ENCODE measurements around the gene TNIP2.
"Not testable (repeated sequence)": the region's sequence is repeated elsewhere in the genome, so short reads cannot be mapped to it uniquely, and the experiment has no call there.

The TNIP2 gene

GRCh38 chr4:2793586-2794485, 37.7 kb upstream of the TNIP2 start:
- no peak for DNase-seq

DNA sequence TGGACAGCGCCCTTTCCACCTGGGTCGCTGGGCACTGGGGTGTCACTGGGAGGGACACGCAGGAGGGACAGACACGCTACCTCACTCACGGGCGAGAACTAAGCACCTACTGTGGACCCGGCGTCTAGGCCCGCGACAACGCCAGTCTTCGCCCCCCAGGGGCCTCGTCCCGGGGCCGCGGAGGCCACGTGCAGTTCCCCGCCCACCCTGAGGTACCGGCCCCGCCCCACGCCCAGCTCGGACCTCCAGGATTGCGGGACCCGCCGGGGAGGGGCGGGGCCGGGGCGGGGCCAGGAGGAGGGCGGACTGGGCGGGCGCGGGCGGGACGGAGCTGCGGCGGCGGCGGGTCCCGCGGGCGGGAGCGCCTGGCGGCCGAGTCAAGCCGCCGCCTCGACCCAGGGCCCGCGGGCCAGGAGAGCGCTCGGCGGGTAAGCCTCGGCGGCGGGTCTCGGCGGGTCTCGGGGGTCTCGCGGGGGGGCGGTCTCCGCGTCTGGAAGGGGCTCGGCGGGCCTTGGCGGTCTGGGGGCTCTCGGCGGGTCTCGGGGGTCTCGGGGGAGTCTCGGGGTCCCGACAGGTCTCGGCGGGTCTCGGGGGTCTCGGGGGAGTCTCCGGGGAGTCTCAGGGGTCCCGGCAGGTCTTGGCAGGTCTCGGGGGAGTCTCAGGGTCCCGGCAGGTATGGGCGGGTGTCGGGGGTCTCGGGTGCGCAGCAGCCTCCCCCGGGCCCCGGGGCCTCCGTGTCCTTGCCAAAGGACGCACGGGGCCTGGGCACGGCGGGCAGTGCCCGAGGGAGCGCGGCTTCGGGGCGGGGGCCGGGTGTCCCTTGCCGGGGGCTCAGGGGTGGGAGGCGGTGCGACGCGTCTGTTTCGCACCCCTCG, 36.8 kb upstream of the TNIP2 start, which contains the start of gene SH3BP2:
SH3BP2 (plus strand) TSS at position 375 of the 875 bp plus-strand sequence. CDS start 27,533 bp downstream, outside the sequence.
- DNase-seq: peak; percentile 73 to 79

DNA sequence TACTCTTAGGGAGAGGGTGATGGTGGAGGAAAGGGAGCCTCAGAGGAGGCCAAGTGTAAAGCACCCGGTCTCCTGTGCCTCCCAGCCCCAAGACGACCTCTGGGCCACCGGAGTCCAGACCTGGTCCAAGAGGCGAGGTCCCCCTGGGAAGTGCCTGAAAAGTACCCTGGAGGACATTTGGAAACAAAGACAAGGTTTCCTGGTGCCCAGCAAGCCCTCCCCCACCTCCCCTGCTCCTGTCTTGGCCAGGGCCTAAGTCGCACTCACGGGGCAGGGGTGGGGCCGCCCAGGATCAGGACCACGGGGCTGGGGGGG, 36.2 kb upstream of the TNIP2 start:
- no peak for DNase-seq

DNA sequence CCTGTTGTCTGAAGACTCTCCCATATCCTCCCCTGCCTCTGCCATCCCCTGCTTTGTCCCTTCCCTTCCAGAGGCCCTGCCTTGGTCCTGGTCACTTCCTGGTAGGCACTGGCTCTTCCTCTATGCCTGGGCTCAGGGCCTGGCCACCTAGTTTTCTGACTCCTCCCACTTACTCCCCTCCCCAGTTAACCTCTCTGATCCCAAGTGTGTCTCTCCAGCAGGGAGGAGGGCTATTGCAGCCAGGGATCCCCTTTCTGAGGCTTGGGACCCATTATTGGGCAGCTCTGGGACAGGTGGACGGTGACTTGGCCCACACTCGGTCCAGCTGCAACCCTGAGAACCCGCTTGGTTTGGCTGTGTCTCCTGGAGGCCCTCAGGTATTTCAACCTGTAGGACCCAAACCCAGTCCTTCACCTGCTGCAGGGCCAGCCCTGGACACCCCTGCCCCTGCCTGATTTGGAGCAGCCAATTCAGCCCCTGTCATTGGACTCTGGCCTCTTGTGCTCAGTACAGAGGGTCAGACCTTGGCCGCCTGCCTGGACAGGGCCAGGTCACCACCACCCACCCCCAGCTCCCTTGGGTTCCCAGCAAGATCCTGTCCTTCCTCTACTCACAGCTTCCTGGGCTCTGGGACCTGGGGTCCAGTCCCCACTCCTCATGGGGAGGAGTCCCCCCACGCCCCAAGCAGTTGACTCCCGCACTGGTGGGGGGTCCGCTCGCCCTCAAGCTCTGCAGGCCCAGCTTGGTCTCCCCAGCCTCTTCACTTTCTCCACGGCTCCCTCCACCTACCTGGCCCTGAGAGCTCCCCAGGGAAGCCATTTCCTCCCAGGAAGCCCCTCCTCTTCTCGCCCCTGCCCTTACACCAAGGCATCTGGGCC, 35.6 kb upstream of the TNIP2 start:
- peak in 1 of 2 donors; percentile 13 for DNase-seq

- DNase-seq: peak in 1 of 2 donors; percentile 39
Measured at GRCh38 chr4:2790583-2791517, 34.7 kb upstream of the TNIP2 start.

DNA sequence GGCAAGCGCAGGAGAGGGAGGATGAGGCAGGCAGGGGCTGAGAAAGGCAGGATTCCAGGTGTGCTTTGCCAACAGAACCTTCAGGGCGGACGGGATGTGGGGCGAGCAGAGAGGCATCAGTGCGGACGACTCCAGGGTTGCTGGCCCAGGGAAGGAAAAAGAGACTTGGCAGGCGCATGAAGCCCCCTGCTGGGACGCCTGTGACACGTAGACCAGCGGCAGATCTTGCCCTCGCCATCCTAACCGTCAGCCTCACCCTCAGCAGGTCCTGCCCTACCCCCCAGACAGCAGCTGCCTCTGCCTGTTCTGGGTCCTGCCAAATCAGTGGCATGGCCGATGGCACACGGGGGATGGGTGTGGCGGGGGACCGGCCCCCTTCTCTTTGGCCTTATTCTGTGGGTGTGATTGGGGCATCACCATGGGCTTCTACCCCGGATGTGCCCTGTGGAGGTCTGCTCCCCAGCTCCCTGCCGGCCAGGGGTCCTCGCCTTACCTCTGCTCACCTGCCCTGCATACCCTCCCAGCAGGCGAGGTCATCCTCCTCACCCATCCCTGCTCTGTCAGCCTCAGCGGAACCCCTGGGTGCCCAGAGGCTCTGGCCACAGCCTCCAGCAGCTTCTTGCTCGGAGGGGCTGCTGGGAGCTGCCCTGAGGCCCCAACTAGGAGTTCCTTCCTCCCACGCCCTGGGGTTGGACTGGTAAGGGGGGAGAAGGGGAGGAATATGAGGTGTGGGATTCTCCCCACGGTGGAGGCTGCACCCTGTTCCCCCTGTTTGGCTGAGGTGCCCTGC, 33.9 kb upstream of the TNIP2 start:
- peak in 1 of 2 donors; percentile 10 for DNase-seq

- no peak for DNase-seq
Measured at GRCh38 chr4:2789351-2789750, 33.2 kb upstream of the TNIP2 start.

DNA sequence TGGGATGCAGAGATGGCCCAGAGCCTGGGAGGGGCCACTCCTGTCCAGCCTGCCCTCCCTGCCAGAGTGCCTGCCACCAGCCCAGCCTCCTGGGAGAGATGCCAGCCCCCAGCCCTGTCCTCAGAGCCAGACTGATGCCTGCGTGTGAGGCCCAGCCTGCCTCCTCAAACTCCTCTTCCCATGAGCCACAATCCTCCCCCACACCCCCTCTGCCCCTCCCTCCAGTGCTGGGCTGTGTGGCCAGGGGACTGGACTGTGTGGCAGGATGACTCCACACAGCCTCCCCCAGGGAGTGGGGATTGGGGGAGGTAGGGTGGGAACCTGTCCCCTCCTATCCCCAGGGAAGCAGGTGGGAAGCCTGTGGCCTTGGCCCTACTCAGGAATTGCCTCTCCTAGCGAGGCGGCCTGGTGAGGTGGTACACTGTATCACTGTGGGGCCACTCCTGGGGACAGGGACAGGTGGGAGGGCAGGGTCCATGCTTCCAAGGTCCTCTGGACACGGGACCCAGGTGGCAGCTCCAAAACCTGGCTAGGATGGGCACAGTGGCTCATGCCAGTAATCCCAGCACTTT, 32.5 kb upstream of the TNIP2 start:
- DNase-seq: peak in 1 of 2 donors; percentile 11

DNA sequence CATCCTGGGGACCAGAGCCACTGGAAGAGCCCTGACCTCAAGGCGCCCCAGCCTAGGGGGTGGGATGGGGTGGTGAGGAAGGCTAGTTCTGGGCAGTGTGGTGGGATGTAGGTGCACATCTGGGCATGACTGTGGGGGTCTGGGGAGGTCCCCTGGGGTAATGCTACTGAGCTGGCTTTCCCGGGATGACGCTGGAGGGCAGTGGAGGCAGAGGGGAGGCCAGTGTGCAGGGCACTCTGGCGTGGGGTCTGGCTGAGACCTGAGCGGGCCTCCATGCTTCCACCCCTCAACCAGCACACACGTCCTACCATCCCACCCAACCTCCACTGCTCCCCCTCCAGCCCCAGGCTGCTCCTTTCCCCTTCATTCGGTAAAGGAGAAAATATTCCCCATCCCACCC, 32.0 kb upstream of the TNIP2 start:
- peak in 1 of 2 donors; percentile 10 for DNase-seq

DNA sequence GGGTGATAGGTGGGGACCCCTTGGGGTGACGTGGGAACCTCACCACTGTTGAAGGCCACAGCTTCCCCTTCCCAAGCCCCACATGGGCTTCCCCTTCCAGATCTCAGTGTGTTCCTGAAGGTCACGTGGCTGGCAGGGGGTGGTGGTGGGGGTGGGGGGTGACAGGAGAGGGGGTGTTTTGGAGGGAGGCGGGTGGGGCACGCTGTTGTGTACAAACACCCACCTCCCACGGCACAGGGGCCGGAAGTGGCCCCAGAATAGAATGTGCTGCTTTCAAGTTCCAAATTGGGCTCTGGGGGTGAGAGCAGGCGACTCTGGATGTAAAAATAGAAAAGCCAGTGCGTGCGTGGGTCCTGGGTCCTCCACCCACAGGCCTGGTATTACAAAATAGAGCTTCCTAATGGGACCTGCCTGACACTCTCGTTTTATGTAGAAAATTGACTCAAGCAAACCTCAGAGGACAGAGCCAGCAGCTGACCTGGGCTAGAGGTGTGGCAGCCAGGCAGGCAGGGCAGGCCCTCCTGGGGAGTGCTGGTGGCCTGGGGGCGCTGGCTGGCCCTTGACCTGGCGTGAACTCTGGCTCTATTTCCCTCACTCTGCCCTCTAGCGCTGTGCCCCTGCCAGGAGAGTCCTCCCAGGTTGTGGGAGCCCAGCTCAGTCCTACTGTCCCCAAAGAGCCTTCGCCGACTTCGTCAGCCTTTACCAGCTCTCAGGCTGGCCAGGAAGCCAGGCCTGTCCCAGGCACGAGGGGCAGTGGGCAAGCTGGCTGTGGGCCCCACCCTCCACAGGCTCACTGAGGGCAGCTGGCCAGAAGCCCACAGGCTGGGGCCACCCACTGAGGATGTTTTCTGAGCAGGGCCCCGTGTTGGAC, 31.3 kb upstream of the TNIP2 start:
- DNase-seq: peak; percentile 70 to 89

DNA sequence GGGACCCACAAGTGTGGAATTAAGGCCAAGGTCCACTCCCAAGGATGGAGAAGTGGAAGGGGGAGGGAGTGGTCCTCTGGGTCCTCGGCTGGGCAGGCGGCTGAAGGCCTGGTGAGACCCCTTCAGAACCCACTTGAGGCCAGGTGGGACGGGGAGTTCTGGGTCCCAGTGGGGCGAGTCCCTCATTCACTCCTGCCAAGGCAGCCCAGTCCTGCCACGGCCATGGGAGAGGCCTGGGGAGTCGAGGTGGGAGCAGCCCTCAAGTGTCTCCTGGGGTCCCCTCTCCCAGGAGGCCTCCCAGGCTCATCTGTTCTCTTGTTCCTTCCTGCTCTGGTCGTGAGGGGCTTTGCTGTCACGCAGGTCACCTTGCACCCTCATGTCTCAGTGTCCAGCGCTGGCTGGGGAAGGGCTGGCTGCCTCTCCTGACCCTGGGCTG, 30.7 kb upstream of the TNIP2 start:
- no peak for DNase-seq

GRCh38 chr4:2786152-2786671, 30.1 kb upstream of the TNIP2 start:
- DNase-seq: peak; percentile 73 to 87

DNA sequence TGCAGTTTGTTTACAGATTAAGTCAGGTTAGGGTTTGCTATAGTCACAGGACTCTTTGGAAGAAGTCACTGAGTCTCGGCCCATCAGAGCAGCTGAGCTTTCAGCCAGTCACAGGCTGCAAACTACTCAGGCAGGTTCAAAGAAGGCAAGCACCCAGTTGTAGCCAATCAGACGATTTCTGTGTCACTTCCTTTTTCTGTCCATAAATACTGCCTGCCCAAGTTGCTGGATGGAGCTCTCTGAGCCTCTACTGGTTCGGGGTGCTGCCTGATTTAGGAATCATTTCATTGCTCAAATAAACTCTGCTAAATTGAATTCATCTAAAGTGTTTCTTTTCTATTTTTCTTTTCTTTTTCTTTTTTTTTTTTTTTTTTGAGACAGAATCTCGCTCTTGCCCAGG, 29.5 kb upstream of the TNIP2 start:
- DNase-seq: peak; percentile 66 to 74

GRCh38 chr4:2783790-2784189, 27.7 kb upstream of the TNIP2 start:
- no peak for DNase-seq

DNA sequence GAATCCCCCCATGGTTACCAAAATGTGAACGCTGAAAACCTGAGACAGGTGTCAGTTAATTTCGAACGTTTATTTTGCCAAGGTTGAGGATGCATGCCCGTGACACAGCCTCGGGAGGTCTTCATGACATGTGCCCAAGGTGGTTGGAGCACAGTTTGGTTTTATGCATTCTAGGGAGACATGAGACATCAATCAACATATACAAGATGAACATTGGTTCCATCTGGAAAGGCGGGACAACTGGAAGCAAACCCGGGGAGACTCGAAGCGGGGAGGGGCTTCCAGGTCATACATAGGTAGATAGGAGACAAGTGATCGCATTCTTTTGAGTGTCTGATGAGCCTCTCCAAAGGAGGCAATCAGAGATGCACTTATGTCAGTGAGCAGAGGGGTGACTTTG, 25.8 kb upstream of the TNIP2 start:
- DNase-seq: no peak

GRCh38 chr4:2780643-2781042, 24.5 kb upstream of the TNIP2 start:
- DNase-seq: not testable (repeated sequence)

DNA sequence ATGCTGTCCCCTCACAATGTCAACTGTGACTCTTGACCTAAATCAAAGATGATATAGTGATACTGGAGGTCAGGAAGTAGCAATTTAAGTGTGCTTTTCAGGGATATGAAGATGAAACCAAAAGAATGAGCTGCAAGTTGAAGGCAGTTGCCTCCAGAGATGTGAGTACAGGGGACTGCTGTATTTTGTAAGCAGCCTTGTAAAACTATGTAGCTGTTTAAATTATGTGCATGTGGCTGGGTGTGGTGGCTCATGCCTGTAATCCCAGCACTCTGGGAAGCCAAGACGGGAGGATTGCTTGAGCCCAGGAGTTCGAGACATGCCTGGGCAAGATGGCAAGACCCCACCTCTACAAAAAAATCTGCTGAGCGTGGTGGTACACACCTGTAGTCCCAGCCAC, 15.1 kb upstream of the TNIP2 start:
- DNase-seq: no peak

GRCh38 chr4:2768921-2769336, 12.8 kb upstream of the TNIP2 start:
- no peak for DNase-seq

GRCh38 chr4:2768124-2768523, 12.0 kb upstream of the TNIP2 start:
- DNase-seq: no peak

Measured in CD4-positive, alpha-beta T cell treated with Interleukin-4 for 1 hour (primary cell).